Mesenchymal stem cell (in vitro differentiated cells and primary cell): ENCODE data around the gene TTC38.
A peak's percentile ranks its signal among the peaks of the same experiment; 100 is the strongest.

Source experiments
- DNase-seq: peaks from one replicate; pipeline ENCODE4 v3.0.0-alpha.2; 2013
- H2AFZ ChIP-seq: one replicate; pipeline ENCODE4 v1.6.1; 2013; ENCODE audit warnings: low read depth, mild to moderate bottlenecking, control low read depth, inconsistent platforms, low read length, moderate library complexity
- H2AK5ac ChIP-seq: 2 replicates; pipeline ENCODE4 v1.6.1; 2013; ENCODE audit warnings: low read length, moderate library complexity, mild to moderate bottlenecking, inconsistent platforms; ENCODE audit not compliant: severe bottlenecking
- H2BK120ac ChIP-seq: one replicate; pipeline ENCODE4 v1.6.1; 2013; ENCODE audit warnings: low read depth, mild to moderate bottlenecking, inconsistent platforms, low read length, moderate library complexity
- H2BK12ac ChIP-seq, 2 experiments: one replicate each; pipeline ENCODE4 v1.6.1; 2013; ENCODE audit warnings: inconsistent platforms in 2 of 2, low read length in 2 of 2, mild to moderate bottlenecking in 2 of 2, moderate library complexity in 2 of 2, control low read depth in 1 of 2
- H2BK15ac ChIP-seq: one replicate; pipeline ENCODE4 v1.6.1; 2013; ENCODE audit warnings: mild to moderate bottlenecking, low read depth, inconsistent platforms; ENCODE audit not compliant: poor library complexity, severe bottlenecking
- H2BK5ac ChIP-seq: 2 replicates; pipeline ENCODE4 v1.6.1; 2013; ENCODE audit warnings: low read depth, mild to moderate bottlenecking, low read length, control low read depth, inconsistent platforms; ENCODE audit not compliant: poor library complexity, severe bottlenecking
- H3K14ac ChIP-seq, 2 experiments: one replicate each; pipeline ENCODE4 v1.6.1; 2013; ENCODE audit warnings: inconsistent platforms in 2 of 2, low read length in 2 of 2, control low read depth in 1 of 2, mild to moderate bottlenecking in 1 of 2, moderate library complexity in 1 of 2
- H3K18ac ChIP-seq, 2 experiments: one replicate each; pipeline ENCODE4 v1.6.1; 2013; ENCODE audit warnings: inconsistent platforms in 2 of 2, low read length in 2 of 2, control low read depth in 1 of 2, low read depth in 1 of 2, mild to moderate bottlenecking in 1 of 2
- H3K23ac ChIP-seq, 2 experiments: one replicate each; pipeline ENCODE4 v1.6.1; 2013; ENCODE audit warnings: inconsistent platforms in 2 of 2, low read length in 2 of 2, mild to moderate bottlenecking in 2 of 2, moderate library complexity in 2 of 2, control low read depth in 1 of 2
- H3K27ac ChIP-seq: 2 replicates; pipeline ENCODE4 v1.5.1; 2013; ENCODE audit warnings: mild to moderate bottlenecking, moderate library complexity, low read length, control low read depth, inconsistent platforms; ENCODE audit not compliant: poor library complexity, severe bottlenecking
- H3K27me3 ChIP-seq, 2 experiments: 2 replicates each; pipeline versions ENCODE4 v1.6.1 to v1.7.0; 2013; ENCODE audit warnings: low read length in 2 of 2, mild to moderate bottlenecking in 2 of 2, moderate library complexity in 2 of 2, control low read depth in 1 of 2, inconsistent platforms in 1 of 2; ENCODE audit not compliant: control insufficient read depth in 1 of 2, insufficient read depth in 1 of 2
- H3K36me3 ChIP-seq, 2 experiments: 2 replicates each; pipeline versions ENCODE4 v1.6.1 to v1.7.0; 2013; ENCODE audit warnings: low read length in 2 of 2, control low read depth in 1 of 2, inconsistent platforms in 1 of 2, low read depth in 1 of 2, mild to moderate bottlenecking in 1 of 2; ENCODE audit not compliant: insufficient read depth in 2 of 2, control insufficient read depth in 1 of 2
- H3K4ac ChIP-seq, 2 experiments: one replicate each; pipeline ENCODE4 v1.6.1; 2013; ENCODE audit warnings: inconsistent platforms in 2 of 2, low read length in 2 of 2, mild to moderate bottlenecking in 2 of 2, moderate library complexity in 2 of 2, control low read depth in 1 of 2, low read depth in 1 of 2
- H3K4me1 ChIP-seq: 2 replicates; pipeline ENCODE4 v1.6.1; 2013; ENCODE audit warnings: low read depth, low read length, control low read depth; ENCODE audit not compliant: control insufficient read depth, insufficient read depth
- H3K4me2 ChIP-seq: 2 replicates; pipeline ENCODE4 v1.6.1; 2013; ENCODE audit warnings: low read length, mild to moderate bottlenecking, inconsistent platforms; ENCODE audit not compliant: poor library complexity, severe bottlenecking
- H3K4me3 ChIP-seq, 2 experiments: 2 replicates each; pipeline versions ENCODE4 v1.5.1 to v1.7.0; 2013; ENCODE audit warnings: low read length in 2 of 2, mild to moderate bottlenecking in 2 of 2, control low read depth in 1 of 2, low read depth in 1 of 2; ENCODE audit not compliant: insufficient read depth in 1 of 2
- H3K79me1 ChIP-seq: replicated peaks from 2 replicates; pipeline ENCODE4 v1.6.1; 2013; ENCODE audit warnings: mild to moderate bottlenecking, control low read depth, low read length, inconsistent platforms; ENCODE audit not compliant: poor library complexity, severe bottlenecking
- H3K9ac ChIP-seq: 2 replicates; pipeline ENCODE4 v1.7.0; 2013; ENCODE audit warnings: mild to moderate bottlenecking, low read length, moderate library complexity
- H3K9me3 ChIP-seq: 2 replicates; pipeline ENCODE4 v1.7.0; 2013; ENCODE audit warnings: mild to moderate bottlenecking, low read length; ENCODE audit not compliant: control insufficient read depth
- H4K8ac ChIP-seq: one replicate; pipeline ENCODE4 v1.6.1; 2013; ENCODE audit warnings: inconsistent platforms, mild to moderate bottlenecking, low read length, moderate library complexity
- H4K91ac ChIP-seq: one replicate; pipeline ENCODE4 v1.6.1; 2013; ENCODE audit warnings: mild to moderate bottlenecking, low read length, inconsistent platforms
- WGBS: methylation state at CpG from one replicate; pipeline ENCODE4 v1.1.7; 2013; ENCODE audit warnings: mixed read lengths; 5-methylcytosine and 5-hydroxymethylcytosine counted together

The TTC38 gene

GRCh38 chr22:46230262-46230901, 37.4 kb upstream of the TTC38 start:
- Histone ChIP-seq H3K27me3 (no peaks in the 10 kb centered on the region), H3K4ac (no peak overlapping the region), H2BK15ac (no peak overlapping the region), H3K9me3 (no peaks in the 10 kb centered on the region), H3K4me3 (no peak overlapping the region), H2AK5ac (no peak overlapping the region), H2BK12ac (no peak overlapping the region), H3K23ac (no peak overlapping the region), H3K4me1 (peaks cover 6% of the 10 kb centered on the region), H4K8ac (no peak overlapping the region), H3K79me1 (no peaks in the 10 kb centered on the region), H3K27ac (no peak overlapping the region), H3K36me3 (peaks cover 11 to 29% of the 10 kb centered on the region in 2 experiments), H2BK120ac (no peak overlapping the region), H3K9ac (no peak overlapping the region), H3K18ac (no peak overlapping the region), H2BK5ac (no peak overlapping the region), H2AFZ (no peak overlapping the region), H4K91ac (no peak overlapping the region), H3K4me2 (no peak overlapping the region), H3K14ac (no peak overlapping the region)
- no peak for DNase-seq
- 97% methylated on average over 13 of the region's 13 CpGs for WGBS

DNA sequence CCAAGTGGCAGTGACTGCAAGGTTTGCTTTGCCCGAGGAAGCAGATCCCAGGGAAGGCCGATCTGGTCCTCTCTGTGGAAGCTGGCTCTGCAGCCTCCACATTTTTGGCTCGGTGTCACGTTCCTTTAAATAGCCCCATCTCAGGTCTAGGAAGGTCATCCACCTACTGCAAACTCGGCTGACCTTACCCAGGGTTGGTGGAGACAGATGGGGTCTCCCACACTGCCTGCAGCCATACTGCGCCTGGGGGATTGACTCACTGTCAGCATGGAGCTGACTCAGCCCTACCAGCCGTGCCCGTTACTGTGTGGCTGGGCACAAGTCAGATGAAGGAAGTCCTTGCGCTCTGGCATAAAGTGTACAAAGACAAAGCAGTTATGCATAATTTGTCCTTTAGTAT, 34.6 kb upstream of the TTC38 start:
- Histone ChIP-seq H3K9me3 (no peaks in the 10 kb centered on the region), H3K14ac (no peak overlapping the region), H3K27ac (peak overlapping the region; percentile 1), H2AFZ (no peak overlapping the region), H3K18ac (no peak overlapping the region), H2BK12ac (peak overlapping the region in 1 of 2 experiments; percentile 86), H2BK15ac (no peak overlapping the region), H2AK5ac (no peak overlapping the region), H3K4ac (no peak overlapping the region), H3K27me3 (no peaks in the 10 kb centered on the region), H2BK5ac (no peak overlapping the region), H4K8ac (no peak overlapping the region), H3K4me1 (peaks cover 6% of the 10 kb centered on the region), H3K36me3 (peaks cover 7 to 44% of the 10 kb centered on the region in 2 experiments), H4K91ac (no peak overlapping the region), H3K23ac (no peak overlapping the region), H3K4me3 (no peak overlapping the region), H3K79me1 (no peaks in the 10 kb centered on the region), H2BK120ac (no peak overlapping the region), H3K4me2 (no peak overlapping the region), H3K9ac (no peak overlapping the region)
- no peak for DNase-seq
- WGBS, result 90% methylated on average over 9 of the region's 9 CpGs

DNA sequence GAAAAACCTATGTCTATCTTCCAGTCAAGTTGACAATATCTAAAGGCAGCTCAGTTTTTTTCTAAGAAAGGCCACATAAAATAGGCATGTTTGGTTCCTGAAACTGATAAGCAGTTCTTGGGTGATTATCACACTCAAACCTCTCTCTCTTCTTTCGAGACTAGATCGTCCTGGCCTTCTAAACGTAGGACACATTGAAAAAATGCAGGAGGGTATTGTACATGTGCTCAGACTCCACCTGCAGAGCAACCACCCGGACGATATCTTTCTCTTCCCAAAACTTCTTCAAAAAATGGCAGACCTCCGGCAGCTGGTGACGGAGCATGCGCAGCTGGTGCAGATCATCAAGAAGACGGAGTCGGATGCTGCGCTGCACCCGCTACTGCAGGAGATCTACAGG, 32.8 kb upstream of the TTC38 start:
- no peak overlapping the region for H3K4ac ChIP-seq
- H3K4me2 ChIP-seq, result no peak overlapping the region
- H3K9ac ChIP-seq, result no peak overlapping the region
- H3K4me1 ChIP-seq, result peaks cover 6% of the 10 kb centered on the region
- H2BK12ac ChIP-seq, result no peak overlapping the region
- no peak overlapping the region for H2BK15ac ChIP-seq
- no peaks in the 10 kb centered on the region for H3K27me3 ChIP-seq
- no peaks in the 10 kb centered on the region for H3K9me3 ChIP-seq
- no peak overlapping the region for H3K14ac ChIP-seq
- H4K91ac ChIP-seq, result no peak overlapping the region
- H2AK5ac ChIP-seq, result no peak overlapping the region
- no peak overlapping the region for H2BK120ac ChIP-seq
- H2AFZ ChIP-seq, result no peak overlapping the region
- no peak overlapping the region for H3K27ac ChIP-seq
- no peak for DNase-seq
- H4K8ac ChIP-seq, result no peak overlapping the region
- no peaks in the 10 kb centered on the region for H3K79me1 ChIP-seq
- no peak overlapping the region for H2BK5ac ChIP-seq
- peaks cover 22 to 60% of the 10 kb centered on the region in 2 experiments for H3K36me3 ChIP-seq
- H3K23ac ChIP-seq, result no peak overlapping the region
- H3K4me3 ChIP-seq, result no peak overlapping the region
- no peak overlapping the region for H3K18ac ChIP-seq
- WGBS, result 98% methylated on average over 12 of the region's 12 CpGs

DNA sequence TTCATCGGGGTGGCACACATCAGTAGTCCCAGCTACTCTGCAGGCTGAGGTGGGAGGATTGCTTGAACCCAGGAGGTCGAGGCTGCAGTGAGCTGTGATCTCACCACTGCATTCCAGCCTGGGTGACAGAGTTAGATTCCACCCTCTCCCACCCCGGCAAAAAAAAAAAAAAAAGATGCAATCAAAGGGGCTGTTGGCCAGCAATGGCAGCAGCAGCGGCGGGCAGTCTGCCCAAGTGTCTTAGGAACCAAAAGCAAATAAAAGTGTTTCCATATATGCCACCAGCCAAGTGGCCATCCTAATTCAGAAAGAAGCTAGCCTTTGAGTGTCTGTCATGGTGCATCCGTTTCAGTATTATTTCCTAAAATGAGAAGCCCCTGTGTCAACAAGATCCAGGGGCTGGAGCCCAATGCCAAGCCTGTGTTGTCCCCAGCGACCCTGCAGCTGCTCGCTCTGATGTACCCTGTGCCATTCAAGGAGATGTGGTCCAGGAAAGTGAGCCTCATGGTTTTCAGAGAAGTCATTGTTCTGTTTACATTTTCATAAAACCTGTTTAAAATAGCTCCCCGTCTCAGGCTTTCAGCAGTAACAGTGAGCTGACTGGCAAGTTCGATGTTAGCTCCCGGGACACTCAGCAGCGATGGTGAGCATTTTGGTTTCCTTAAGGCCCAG, 30.2 kb upstream of the TTC38 start:
- Histone ChIP-seq H2BK5ac (no peak overlapping the region), H2BK12ac (no peak overlapping the region), H3K27me3 (no peaks in the 10 kb centered on the region), H2AK5ac (no peak overlapping the region), H3K4ac (no peak overlapping the region), H3K18ac (no peak overlapping the region), H3K4me1 (peaks cover 6% of the 10 kb centered on the region), H3K27ac (no peak overlapping the region), H3K4me3 (no peak overlapping the region), H4K91ac (no peak overlapping the region), H3K36me3 (peaks cover 20 to 68% of the 10 kb centered on the region in 2 experiments), H3K9me3 (no peaks in the 10 kb centered on the region), H3K79me1 (no peaks in the 10 kb centered on the region), H3K23ac (no peak overlapping the region), H3K4me2 (no peak overlapping the region), H2BK15ac (no peak overlapping the region), H3K9ac (no peak overlapping the region), H3K14ac (no peak overlapping the region), H2BK120ac (no peak overlapping the region), H2AFZ (no peak overlapping the region), H4K8ac (no peak overlapping the region)
- DNase-seq, result no peak
- WGBS, result 94% methylated on average over 12 of the region's 12 CpGs
